GM10847 (cell line): ENCODE results near the gene CCDC6.

Experiments
- POLR2A ChIP-seq: IDR thresholded peaks from 2 replicates; pipeline ENCODE4 v1.6.1; 2011; ENCODE audit not compliant: insufficient read length; ENCODE audit errors: extremely low read depth

The CCDC6 gene

GRCh38 chr10:59906417-59907202, at the start of gene CCDC6:
CCDC6 (minus strand) TSS chr10:59906556; CDS start chr10:59906424, 132 bp downstream.
- TF ChIP-seq POLR2A: peak; percentile 79

DNA sequence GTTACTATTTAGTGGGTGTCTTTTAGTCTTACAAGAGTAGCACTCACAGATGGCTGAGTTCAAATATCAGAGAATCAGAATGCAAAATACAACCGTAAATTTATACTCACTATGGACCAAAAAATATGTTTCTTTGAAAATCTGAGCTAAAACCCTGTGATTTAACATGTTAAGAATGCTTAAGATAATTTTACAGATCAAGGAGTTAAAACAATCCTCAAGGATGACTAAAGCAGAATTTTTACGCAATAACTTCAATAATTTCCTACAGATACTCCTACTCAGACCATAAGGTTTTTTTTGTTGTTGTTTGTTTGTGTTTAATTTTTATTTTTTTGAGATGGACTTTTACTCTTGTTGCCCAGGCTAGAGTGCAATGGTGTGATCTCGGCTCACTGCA, 47.9 kb upstream of the CCDC6 start:
- TF ChIP-seq POLR2A: no peak

GRCh38 chr10:59950105-59950504, 43.7 kb upstream of the CCDC6 start:
- TF ChIP-seq POLR2A: no peak

DNA sequence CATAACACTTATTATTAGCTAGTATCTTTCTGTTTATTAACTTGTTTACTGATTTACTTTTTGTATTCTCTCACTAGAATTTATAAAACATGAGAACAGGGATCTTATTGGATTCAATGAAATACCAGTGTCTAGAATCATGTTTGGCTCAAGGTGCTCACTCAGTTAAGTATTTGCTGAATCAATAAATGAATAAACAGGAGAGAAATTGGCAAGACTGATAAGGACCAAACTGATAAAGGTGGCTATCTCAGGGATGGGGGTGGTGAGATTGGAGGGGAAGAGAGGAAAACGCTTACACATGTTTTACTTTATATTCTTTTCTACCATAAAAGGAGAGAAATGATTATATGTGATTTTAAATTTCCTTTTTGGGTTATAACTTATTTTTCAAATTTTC, 43.3 kb upstream of the CCDC6 start:
- TF ChIP-seq POLR2A: no peak

DNA sequence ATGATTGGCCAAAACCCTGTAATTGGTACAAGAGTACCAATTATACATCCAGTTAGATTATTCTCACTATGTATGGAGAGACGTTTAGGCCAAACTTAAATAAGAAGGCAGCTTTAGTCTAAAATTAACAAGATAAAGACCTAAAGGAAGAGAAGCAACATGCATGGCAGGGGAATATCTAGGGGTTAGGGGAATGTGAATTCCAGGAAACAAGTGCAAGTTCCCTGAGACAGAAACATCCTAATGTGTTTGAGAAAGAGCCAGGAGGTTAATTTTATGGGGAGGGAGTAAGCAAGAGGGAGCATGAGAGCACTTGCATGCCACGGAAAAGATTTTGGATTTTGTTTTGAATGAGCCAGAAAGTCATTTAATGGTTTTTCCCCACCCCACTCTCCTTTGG, 39.6 kb upstream of the CCDC6 start:
- no peak for TF ChIP-seq POLR2A

DNA sequence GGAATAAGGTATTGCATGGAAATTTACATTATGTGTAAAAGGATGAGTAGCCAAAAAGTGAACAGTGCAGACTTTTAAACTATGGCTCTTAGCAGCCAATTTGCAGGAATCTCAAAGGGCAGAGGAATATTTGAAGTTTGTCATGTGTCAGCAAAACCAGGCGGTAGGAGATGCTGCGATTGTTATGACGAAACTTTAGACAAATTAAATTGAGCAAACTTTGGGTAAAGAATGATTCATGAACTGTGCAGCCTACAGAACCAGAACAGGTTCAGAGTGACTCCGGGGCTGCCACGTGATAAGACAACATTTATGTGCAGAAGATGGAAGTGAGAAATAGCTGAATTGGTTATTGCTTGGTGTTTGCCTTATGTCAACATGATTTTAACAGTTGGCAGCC, 39.2 kb upstream of the CCDC6 start:
- no peak for TF ChIP-seq POLR2A

GRCh38 chr10:59944339-59944935, 38.1 kb upstream of the CCDC6 start:
- TF ChIP-seq POLR2A: no peak

- no peak for TF ChIP-seq POLR2A
Measured at GRCh38 chr10:59942556-59942955, 36.2 kb upstream of the CCDC6 start.

- no peak for TF ChIP-seq POLR2A
Measured at GRCh38 chr10:59937720-59938119, 31.4 kb upstream of the CCDC6 start.

- no peak for TF ChIP-seq POLR2A
Measured at GRCh38 chr10:59934701-59935100, 28.3 kb upstream of the CCDC6 start.

- no peak for TF ChIP-seq POLR2A
Measured at GRCh38 chr10:59926086-59926485, 19.7 kb upstream of the CCDC6 start.

- TF ChIP-seq POLR2A: no peak
Measured at GRCh38 chr10:59922907-59923306, 16.6 kb upstream of the CCDC6 start.

DNA sequence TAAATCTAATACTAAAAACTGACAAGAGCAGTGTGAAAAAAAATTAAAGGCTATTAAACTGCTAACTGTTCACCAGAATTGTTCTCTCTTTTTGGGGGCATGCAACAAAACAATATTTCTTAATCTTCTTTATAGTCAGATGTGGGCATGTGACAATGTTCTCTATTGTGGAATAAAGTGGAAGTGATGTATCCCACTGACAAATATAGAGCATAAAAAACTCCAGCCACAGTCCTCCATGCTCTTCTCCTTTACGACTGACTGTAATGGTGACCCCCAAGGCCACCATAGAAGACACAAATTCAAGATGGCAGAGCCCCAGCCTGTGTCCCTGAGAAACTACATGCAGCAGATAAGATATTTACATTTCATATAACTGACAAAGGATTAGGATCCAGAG, 11.6 kb upstream of the CCDC6 start:
- no peak for TF ChIP-seq POLR2A

GRCh38 chr10:59913547-59914237, 7.3 kb upstream of the CCDC6 start:
- no peak for TF ChIP-seq POLR2A

- TF ChIP-seq POLR2A: no peak
Measured at GRCh38 chr10:59910867-59911266, 4.5 kb upstream of the CCDC6 start.

DNA sequence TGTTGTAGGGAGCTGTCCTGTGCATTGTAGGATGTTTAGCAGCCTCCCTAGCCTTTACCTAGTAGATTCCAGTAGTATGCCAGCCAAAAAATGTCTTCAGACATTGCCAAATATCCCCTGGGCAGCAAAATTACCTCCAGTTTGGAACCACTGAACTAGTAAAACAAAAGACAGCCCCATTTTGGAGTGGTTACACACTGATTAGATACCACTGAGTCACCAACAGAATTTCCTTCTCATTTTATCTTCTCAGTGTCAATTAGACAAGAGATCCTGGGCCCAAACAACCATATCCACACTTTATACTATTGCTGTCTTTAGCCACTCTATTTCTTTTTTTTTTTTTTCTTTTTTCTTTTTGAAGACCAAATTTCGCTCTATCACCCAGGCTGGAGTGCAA, 3.5 kb upstream of the CCDC6 start:
- TF ChIP-seq POLR2A: no peak
